MM.1S (cell line): Measurements from ENCODE around the gene STK4.

Experiments
- DNase-seq: peaks from one replicate; pipeline ENCODE4 v3.0.0-alpha.2; 2015
- H2AFZ ChIP-seq: fragments of 300-600 bp; sonication (generic); 2 replicates; pipeline ENCODE4 v1.6.0; 2016; ENCODE audit warnings: antibody characterized with exemption, low read length
- H3F3A ChIP-seq: fragments of 300-600 bp; sonication (generic); 2 replicates; pipeline ENCODE4 v1.6.1; 2016; ENCODE audit warnings: mild to moderate bottlenecking, antibody characterized with exemption, low read length, moderate library complexity, mixed read lengths; ENCODE audit not compliant: insufficient read depth
- H3K27ac ChIP-seq: fragments of 300-600 bp; sonication (generic); 2 replicates; pipeline ENCODE4 v1.5.1; 2016; ENCODE audit warnings: mild to moderate bottlenecking, low read length
- H3K27me3 ChIP-seq: fragments of 300-600 bp; sonication (generic); replicated peaks from 2 replicates; pipeline ENCODE4 v1.6.0; 2016; ENCODE audit warnings: low read length; ENCODE audit not compliant: insufficient read depth
- H3K36me3 ChIP-seq: fragments of 300-600 bp; sonication (generic); replicated peaks from 2 replicates; pipeline ENCODE4 v1.6.1; 2016; ENCODE audit warnings: mild to moderate bottlenecking, low read length, mixed read lengths; ENCODE audit not compliant: insufficient read depth
- H3K4me1 ChIP-seq: fragments of 300-600 bp; sonication (generic); 2 replicates; pipeline ENCODE4 v1.6.1; 2016; ENCODE audit warnings: low read length, mixed read lengths
- H3K4me2 ChIP-seq: fragments of 300-600 bp; sonication (generic); 2 replicates; pipeline ENCODE4 v1.6.0; 2016; ENCODE audit warnings: low read depth, low read length
- H3K4me3 ChIP-seq: fragments of 300-600 bp; sonication (generic); 2 replicates; pipeline ENCODE4 v1.5.1; 2016; ENCODE audit warnings: low read length, mixed read lengths
- H3K79me2 ChIP-seq: fragments of 300-600 bp; sonication (generic); 2 replicates; pipeline ENCODE4 v1.6.1; 2016; ENCODE audit warnings: mixed run types, low read length, mixed read lengths
- H3K9ac ChIP-seq: fragments of 300-600 bp; sonication (generic); 2 replicates; pipeline ENCODE4 v1.6.1; 2016; ENCODE audit warnings: low read length, mixed read lengths
- H3K9me2 ChIP-seq: fragments of 300-600 bp; sonication (generic); replicated peaks from 2 replicates; pipeline ENCODE4 v1.6.1; 2016; ENCODE audit warnings: mild to moderate bottlenecking, low read length, mixed read lengths; ENCODE audit not compliant: insufficient read depth
- H3K9me3 ChIP-seq: fragments of 300-600 bp; sonication (generic); replicated peaks from 2 replicates; pipeline ENCODE4 v1.6.1; 2016; ENCODE audit warnings: mild to moderate bottlenecking, low read length, mixed read lengths; ENCODE audit not compliant: insufficient read depth
- H4K20me1 ChIP-seq: fragments of 300-600 bp; sonication (generic); 2 replicates; pipeline ENCODE4 v1.6.1; 2016; ENCODE audit warnings: mild to moderate bottlenecking, low read length, moderate library complexity, mixed read lengths; ENCODE audit not compliant: insufficient read depth
- CTCF ChIP-seq: fragments of 300-600 bp; sonication (generic); IDR thresholded peaks from 2 replicates; pipeline ENCODE4 v1.5.1; 2016; ENCODE audit warnings: antibody characterized with exemption, low read length, mixed read lengths
- EZH2 ChIP-seq: fragments of 300-600 bp; sonication (generic); optimal IDR thresholded peaks from 2 replicates; pipeline ENCODE3; 2017; ENCODE audit warnings: low read depth, mild to moderate bottlenecking, antibody characterized with exemption, low read length, mixed read lengths
- EZH2phosphoT487 ChIP-seq: fragments of 300-600 bp; sonication (generic); IDR thresholded peaks from 2 replicates; pipeline ENCODE4 v1.6.1; 2018; ENCODE audit warnings: antibody characterized with exemption, low read length

STK4 gene

GRCh38 chr20:45082468-45082867 is 116.2 kb downstream of the STK4 start:
- no peak overlapping the region for H3K4me3 ChIP-seq
- H3K4me1 ChIP-seq = no peaks in the 10 kb centered on the region
- no peaks in the 10 kb centered on the region for H3K9me3 ChIP-seq
- no peaks in the 10 kb centered on the region for H3K9me2 ChIP-seq
- no peaks in the 10 kb centered on the region for H3F3A ChIP-seq
- no peaks in the 10 kb centered on the region; the same call in 1 of the 2 replicates for H3K36me3 ChIP-seq
- peaks cover 5% of the 10 kb centered on the region; the same call in 1 of the 2 replicates for H4K20me1 ChIP-seq
- no peak for DNase-seq
- H3K79me2 ChIP-seq = no peaks in the 10 kb centered on the region
- H3K4me2 ChIP-seq = no peak overlapping the region
- H3K27me3 ChIP-seq = no peaks in the 10 kb centered on the region
- no peak overlapping the region for H3K27ac ChIP-seq
- no peak overlapping the region for H3K9ac ChIP-seq
- no peak for TF ChIP-seq EZH2phosphoT487
- no peak for TF ChIP-seq CTCF
- no peak for TF ChIP-seq EZH2
- H2AFZ ChIP-seq = no peak overlapping the region

GRCh38 chr20:45083127-45083526 is 116.8 kb downstream of the STK4 start:
- no peaks in the 10 kb centered on the region for H3K4me1 ChIP-seq
- no peaks in the 10 kb centered on the region for H3K27me3 ChIP-seq
- H3K4me2 ChIP-seq = no peak overlapping the region
- no peak overlapping the region for H2AFZ ChIP-seq
- H3K36me3 ChIP-seq = no peaks in the 10 kb centered on the region; the same call in 1 of the 2 replicates
- H4K20me1 ChIP-seq = peaks cover 5% of the 10 kb centered on the region; the same call in 1 of the 2 replicates
- no peak overlapping the region for H3K4me3 ChIP-seq
- TF ChIP-seq CTCF (no peak), EZH2phosphoT487 (no peak), EZH2 (no peak)
- no peak for DNase-seq
- H3K27ac ChIP-seq = no peak overlapping the region
- no peaks in the 10 kb centered on the region for H3F3A ChIP-seq
- H3K9me2 ChIP-seq = no peaks in the 10 kb centered on the region
- no peak overlapping the region for H3K9ac ChIP-seq
- no peaks in the 10 kb centered on the region for H3K9me3 ChIP-seq
- H3K79me2 ChIP-seq = no peaks in the 10 kb centered on the region

GRCh38 chr20:45085289-45085688 is 119.0 kb downstream of the STK4 start:
- Histone ChIP-seq H3K4me3 (no peak overlapping the region), H3K9ac (no peak overlapping the region), H3K27me3 (no peaks in the 10 kb centered on the region), H3K79me2 (no peaks in the 10 kb centered on the region), H3K27ac (no peak overlapping the region), H3K4me1 (no peaks in the 10 kb centered on the region), H3K9me3 (no peaks in the 10 kb centered on the region), H2AFZ (no peak overlapping the region), H3K36me3 (no peaks in the 10 kb centered on the region; the same call in 1 of the 2 replicates), H4K20me1 (no peaks in the 10 kb centered on the region), H3F3A (no peaks in the 10 kb centered on the region), H3K9me2 (no peaks in the 10 kb centered on the region), H3K4me2 (no peak overlapping the region)
- no peak for DNase-seq
- TF ChIP-seq EZH2 (no peak), CTCF (no peak), EZH2phosphoT487 (no peak)
